B cell (primary cell): Measurements from ENCODE around the gene PVALEF. TPM values are rescaled to one million over a fixed set of nuclear protein-coding genes. Genes with fewer than 3 reads are reported as not detected.

ENCODE experiments used
- ATAC-seq: fragments of 200-7000 bp; cut with Tn5 transposase; one replicate; pipeline ENCODE4 v1.10.0; 2021; ENCODE audit warnings: low read depth, mild to moderate bottlenecking, moderate number of reproducible peaks, moderate library complexity
- CTCF ChIA-PET: fragments of 350-600 bp; sonication (Branson Sonifier 250); formaldehyde crosslinking; loops from one replicate; lab custom pipeline; 2021; ENCODE audit warnings: antibody characterized with exemption, inconsistent platforms; lab: Charles Lee
- POLR2A ChIA-PET: fragments of 350-600 bp; sonication (Branson Sonifier 250); formaldehyde crosslinking; loops from one replicate; lab custom pipeline; 2021; ENCODE audit warnings: antibody characterized with exemption; lab: Charles Lee
- DNase-seq: peaks from one replicate; pipeline ENCODE4 v3.0.0; 2013
- H2AFZ ChIP-seq: 2 replicates; pipeline ENCODE4 v1.6.1; 2012; ENCODE audit warnings: mild to moderate bottlenecking, low read depth, low read length; ENCODE audit not compliant: insufficient read depth, poor library complexity, severe bottlenecking
- H3K27ac ChIP-seq, 2 donors: 1 replicate in 1 of 2; 2 replicates in 1 of 2; pipeline ENCODE4 v1.5.1; 2012 to 2013; ENCODE audit warnings: low read length in 2 of 2, mild to moderate bottlenecking in 2 of 2, moderate library complexity in 1 of 2
- H3K27me3 ChIP-seq, 4 experiments: fragments of 200-600 bp in 1 of 4; sonication (generic) in 1 of 4; replicated peaks in 1 of 4; 1 replicate in 2 of 4; 2 replicates in 2 of 4; pipeline versions ENCODE4 v1.6.1 to v1.7.0; 2013 to 2016; ENCODE audit warnings: low read length in 3 of 4, mild to moderate bottlenecking in 2 of 4, mixed read lengths in 1 of 4, moderate library complexity in 1 of 4; ENCODE audit not compliant: insufficient read depth in 4 of 4, control insufficient read depth in 3 of 4; ENCODE audit errors: control extremely low read depth in 1 of 4
- H3K36me3 ChIP-seq, 2 experiments: replicated peaks in 1 of 2; 1 replicate in 1 of 2; 2 replicates in 1 of 2; pipeline versions ENCODE4 v1.6.1 to v1.7.1; 2013; ENCODE audit warnings: low read length in 1 of 2; ENCODE audit not compliant: insufficient read depth in 2 of 2, control insufficient read depth in 1 of 2; ENCODE audit errors: control extremely low read depth in 1 of 2, extremely low read depth in 1 of 2
- H3K4me1 ChIP-seq, 2 donors: fragments of 200-600 bp in 1 of 2; sonication (generic) in 1 of 2; 1 replicate in 1 of 2; 2 replicates in 1 of 2; pipeline versions ENCODE4 v1.5.1 to v1.6.1; 2013 to 2017; ENCODE audit warnings: low read length in 2 of 2; ENCODE audit not compliant: control insufficient read depth in 2 of 2, insufficient read depth in 2 of 2
- H3K4me2 ChIP-seq: replicated peaks from 2 replicates; pipeline ENCODE3; 2012; ENCODE audit warnings: mild to moderate bottlenecking, low read depth, low read length; ENCODE audit not compliant: poor library complexity, severe bottlenecking
- H3K4me3 ChIP-seq, 5 experiments: fragments of 200-600 bp in 1 of 5; sonication (generic) in 1 of 5; 1 replicate in 3 of 5; 2 replicates in 2 of 5; pipeline versions ENCODE4 v1.5.1 to v1.7.0; 2011 to 2016; ENCODE audit warnings: low read length in 4 of 5, mild to moderate bottlenecking in 4 of 5, low read depth in 2 of 5, control low read depth in 1 of 5, moderate library complexity in 1 of 5; ENCODE audit not compliant: insufficient read depth in 1 of 5; ENCODE audit errors: control extremely low read depth in 1 of 5, extremely low read depth in 1 of 5
- H3K79me2 ChIP-seq: fragments of 200-600 bp; sonication (generic); one replicate; pipeline ENCODE4 v1.6.0; 2016; ENCODE audit warnings: low read length; ENCODE audit not compliant: control insufficient read depth, insufficient read depth
- H3K9ac ChIP-seq: fragments of 200-600 bp; sonication (generic); 2 replicates; pipeline ENCODE4 v1.6.1; 2017; ENCODE audit warnings: mild to moderate bottlenecking, low read length, moderate library complexity
- H3K9me3 ChIP-seq, 3 donors: one replicate each; pipeline versions ENCODE4 v1.6.1 to v1.7.1; 2013; ENCODE audit warnings: low read length in 2 of 3; ENCODE audit not compliant: control insufficient read depth in 2 of 3, insufficient read depth in 1 of 3; ENCODE audit errors: control extremely low read depth in 1 of 3
- H4K20me1 ChIP-seq: 2 replicates; pipeline ENCODE4 v1.6.0; 2012; ENCODE audit warnings: mild to moderate bottlenecking, low read length; ENCODE audit not compliant: insufficient read depth, control insufficient read depth, poor library complexity, severe bottlenecking
- H3K27ac Mint-ChIP-seq: one replicate; pipeline ENCODE4 v1.8.0; 2021; ENCODE audit warnings: mixed read lengths
- H3K27me3 Mint-ChIP-seq: one replicate; pipeline ENCODE4 v1.8.0; 2021; ENCODE audit warnings: mixed read lengths
- H3K4me1 Mint-ChIP-seq: one replicate; pipeline ENCODE4 v1.8.0; 2021; ENCODE audit warnings: mixed read lengths
- H3K4me3 Mint-ChIP-seq: one replicate; pipeline ENCODE4 v1.8.0; 2021; ENCODE audit warnings: mixed read lengths
- H3K9me3 Mint-ChIP-seq: one replicate; pipeline ENCODE4 v1.8.0; 2022; ENCODE audit warnings: mixed read lengths; ENCODE audit not compliant: insufficient read depth
- CTCF ChIP-seq: fragments of 200-600 bp; IDR thresholded peaks from one replicate; pipeline ENCODE4 v1.8.0; 2022; ENCODE audit warnings: antibody characterized with exemption, mild to moderate bottlenecking
- EZH2 ChIP-seq: IDR thresholded peaks from 2 replicates; pipeline ENCODE4 v1.6.1; 2012; ENCODE audit warnings: borderline replicate concordance, low read depth, mild to moderate bottlenecking, moderate library complexity, low read length; ENCODE audit not compliant: insufficient read depth, poor library complexity, severe bottlenecking
- WGBS: methylation state at CpG from one replicate; pipeline ENCODE4 v1.1.5; 2013; ENCODE audit warnings: missing lambda C conversion rate; ENCODE audit not compliant: insufficient coverage; 5-methylcytosine and 5-hydroxymethylcytosine counted together
- intact Hi-C: fragments of 100-400 bp; cut with micrococcal nuclease; formaldehyde crosslinking; loops from one replicate; pipeline ENCODE4 v1.10.0; 2022
- polyA plus RNA-seq: library from polyadenylated mRNA; depleted of rRNA; stranded (reverse); fragments of >200 nt; gene quantifications from 2 replicates; pipeline ENCODE4 v1.2.3, GENCODE V29; 2012
- total RNA-seq, 2 donors: library from RNA; stranded (reverse); fragments of 120-200 nt in 1 of 2; gene quantifications; 1 replicate in 1 of 2; 2 replicates in 1 of 2; pipeline versions ENCODE4 v1.2.3 to v1.2.4, GENCODE V29; 2013 to 2022

The PVALEF gene
- total and polyA plus RNA-seq, 2 donors (not counting 1 experiment from before 2014, with no cell fraction given), result not detected

- Histone ChIP-seq H2AFZ (no peak overlapping the region), H3K9ac (no peak overlapping the region), H3K4me2 (no peak overlapping the region), H3K4me1 (peaks cover 7 to 10% of the 10 kb centered on the region in 2 donors), H3K27me3 (peaks cover 0 to 22% (median 8%) of the 10 kb centered on the region in 4 experiments), H3K79me2 (no peaks in the 10 kb centered on the region), H3K9me3 (peaks cover 0 to 8% (median 0%) of the 10 kb centered on the region in 3 donors), H3K4me3 (no peak overlapping the region), H3K36me3 (no peaks in the 10 kb centered on the region), H3K27ac (no peak overlapping the region), H4K20me1 (no peaks in the 10 kb centered on the region)
- WGBS, result 100% methylated on average over 3 of the region's 3 CpGs
- ChIA-PET CTCF (no interaction called here), POLR2A (no interaction called here)
- Mint-ChIP-seq H3K4me1 (peaks cover 1% of the 10 kb centered on the region), H3K4me3 (no peak overlapping the region), H3K9me3 (no peaks in the 10 kb centered on the region), H3K27me3 (peaks cover 4% of the 10 kb centered on the region), H3K27ac (no peak overlapping the region)
- intact Hi-C loops, result no loop called here
- TF ChIP-seq EZH2 (no peak), CTCF (no peak)
- DNase-seq, result no peak
- no peak for ATAC-seq
These were observed 4.6 kb downstream of the PVALEF start for GRCh38 chr17:81169870-81170309.

- no peaks in the 10 kb centered on the region for H4K20me1 ChIP-seq
- 93% methylated on average over 14 of the region's 15 CpGs for WGBS
- H3K27me3 ChIP-seq, result peaks cover 0 to 13% (median 3%) of the 10 kb centered on the region in 4 experiments
- H3K4me1 Mint-ChIP-seq, result peaks cover 1% of the 10 kb centered on the region
- ATAC-seq (no peak), DNase-seq (no peak)
- H3K79me2 ChIP-seq, result no peaks in the 10 kb centered on the region
- no peak overlapping the region for H2AFZ ChIP-seq
- no peak overlapping the region for H3K4me2 ChIP-seq
- H3K27me3 Mint-ChIP-seq, result peaks cover 4% of the 10 kb centered on the region
- no peak overlapping the region for H3K4me3 ChIP-seq
- CTCF ChIA-PET, result no interaction called here
- peaks cover 0 to 4% of the 10 kb centered on the region in 2 donors for H3K4me1 ChIP-seq
- no peak overlapping the region for H3K4me3 Mint-ChIP-seq
- no peaks in the 10 kb centered on the region for H3K36me3 ChIP-seq
- POLR2A ChIA-PET, result no interaction called here
- no peak overlapping the region for H3K27ac Mint-ChIP-seq
- peaks cover 7% of the 10 kb centered on the region for H3K9me3 Mint-ChIP-seq
- H3K27ac ChIP-seq, result no peak overlapping the region
- intact Hi-C loops, result no loop called here
- no peak overlapping the region for H3K9ac ChIP-seq
- no peak for TF ChIP-seq EZH2
- no peak for TF ChIP-seq CTCF
- peaks cover 0 to 8% (median 0%) of the 10 kb centered on the region in 3 donors for H3K9me3 ChIP-seq
These were observed 5.6 kb downstream of the PVALEF start for GRCh38 chr17:81170727-81171494.
